ENCODE data around the gene WRAP53.

The WRAP53 gene

DNA sequence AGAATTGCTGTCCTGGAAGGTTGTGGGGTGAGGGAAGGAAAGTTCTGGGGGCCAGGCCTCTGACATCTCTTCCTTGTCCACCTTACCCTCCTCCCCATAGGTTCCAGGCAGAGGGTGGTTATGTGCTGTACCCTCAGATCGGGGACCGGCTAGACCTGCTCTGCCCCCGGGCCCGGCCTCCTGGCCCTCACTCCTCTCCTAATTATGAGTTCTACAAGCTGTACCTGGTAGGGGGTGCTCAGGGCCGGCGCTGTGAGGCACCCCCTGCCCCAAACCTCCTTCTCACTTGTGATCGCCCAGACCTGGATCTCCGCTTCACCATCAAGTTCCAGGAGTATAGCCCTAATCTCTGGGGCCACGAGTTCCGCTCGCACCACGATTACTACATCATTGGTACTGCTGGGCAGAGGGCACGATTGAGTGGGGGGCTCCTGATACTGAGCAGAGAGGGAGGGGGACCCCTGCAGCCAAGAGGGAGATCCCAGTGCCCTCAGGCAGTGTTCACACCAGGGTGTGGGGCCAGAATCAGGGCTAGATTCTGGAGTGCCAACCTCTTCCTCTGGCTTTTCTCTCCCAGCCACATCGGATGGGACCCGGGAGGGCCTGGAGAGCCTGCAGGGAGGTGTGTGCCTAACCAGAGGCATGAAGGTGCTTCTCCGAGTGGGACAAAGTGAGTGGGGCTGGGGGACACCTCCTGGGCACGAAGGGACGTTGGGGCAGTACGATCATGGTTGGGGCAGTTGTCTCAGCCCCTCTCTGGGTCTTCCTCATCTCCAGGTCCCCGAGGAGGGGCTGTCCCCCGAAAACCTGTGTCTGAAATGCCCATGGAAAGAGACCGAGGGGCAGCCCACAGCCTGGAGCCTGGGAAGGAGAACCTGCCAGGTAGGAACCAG lies 19.8 kb downstream of the WRAP53 start:
- Histone ChIP-seq H3K9ac (ENCODE audit: low read length) (no peak overlapping the region), H3K27me3 (ENCODE audit: low read length) (no peaks in the 10 kb centered on the region), H3K27ac (ENCODE audit: low read depth, low read length) (no peak overlapping the region), H4K20me1 (ENCODE audit: low read depth, low read length) (no peaks in the 10 kb centered on the region), H3F3A (ENCODE audit: insufficient read depth) (no peaks in the 10 kb centered on the region), H3K36me3 (ENCODE audit: low read length) (no peaks in the 10 kb centered on the region), H2AFZ (ENCODE audit: low read depth, low read length, severe bottlenecking) (no peak overlapping the region), H3K79me2 (ENCODE audit: insufficient read depth, low read length) (no peaks in the 10 kb centered on the region), H3K9me2 (replicated peaks; ENCODE audit: insufficient read depth, low read length) (no peaks in the 10 kb centered on the region), H3K9me3 (ENCODE audit: insufficient read depth, low read length) (no peaks in the 10 kb centered on the region), H3K4me2 (ENCODE audit: low read depth, low read length, poor library complexity, severe bottlenecking) (no peak overlapping the region), H3K4me3 (ENCODE audit: insufficient read depth, low read length, poor library complexity, severe bottlenecking) (no peak overlapping the region)
- TF ChIP-seq EZH2phosphoT487 (conservative IDR thresholded peaks at IDR 0.05; ENCODE audit: low read length) = no peak
- TF ChIP-seq CTCF (IDR thresholded peaks at IDR 0.05; ENCODE audit: insufficient read depth, low read length, poor library complexity, severe bottlenecking) = no peak

DNA sequence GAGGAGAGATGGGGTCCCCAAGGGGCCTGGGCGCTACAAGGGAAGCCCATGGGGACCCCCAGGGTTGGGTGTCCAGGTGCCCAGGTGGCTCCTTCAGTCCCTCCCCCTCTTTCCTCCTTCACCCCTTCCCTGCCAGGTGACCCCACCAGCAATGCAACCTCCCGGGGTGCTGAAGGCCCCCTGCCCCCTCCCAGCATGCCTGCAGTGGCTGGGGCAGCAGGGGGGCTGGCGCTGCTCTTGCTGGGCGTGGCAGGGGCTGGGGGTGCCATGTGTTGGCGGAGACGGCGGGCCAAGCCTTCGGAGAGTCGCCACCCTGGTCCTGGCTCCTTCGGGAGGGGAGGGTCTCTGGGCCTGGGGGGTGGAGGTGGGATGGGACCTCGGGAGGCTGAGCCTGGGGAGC lies 20.8 kb downstream of the WRAP53 start:
- Histone ChIP-seq H3K27ac (ENCODE audit: low read depth, low read length) (no peak overlapping the region), H3K79me2 (ENCODE audit: insufficient read depth, low read length) (no peaks in the 10 kb centered on the region), H3K4me2 (ENCODE audit: low read depth, low read length, poor library complexity, severe bottlenecking) (no peak overlapping the region), H3K9me3 (ENCODE audit: insufficient read depth, low read length) (no peaks in the 10 kb centered on the region), H2AFZ (ENCODE audit: low read depth, low read length, severe bottlenecking) (no peak overlapping the region), H4K20me1 (ENCODE audit: low read depth, low read length) (no peaks in the 10 kb centered on the region), H3K9ac (ENCODE audit: low read length) (no peak overlapping the region), H3K36me3 (ENCODE audit: low read length) (no peaks in the 10 kb centered on the region), H3K9me2 (replicated peaks; ENCODE audit: insufficient read depth, low read length) (no peaks in the 10 kb centered on the region), H3K27me3 (ENCODE audit: low read length) (no peaks in the 10 kb centered on the region), H3F3A (ENCODE audit: insufficient read depth) (no peaks in the 10 kb centered on the region), H3K4me3 (ENCODE audit: insufficient read depth, low read length, poor library complexity, severe bottlenecking) (no peak overlapping the region)
- no peak for TF ChIP-seq EZH2phosphoT487 (conservative IDR thresholded peaks at IDR 0.05; ENCODE audit: low read length)
- TF ChIP-seq CTCF (IDR thresholded peaks at IDR 0.05; ENCODE audit: insufficient read depth, low read length, poor library complexity, severe bottlenecking) = no peak

DNA sequence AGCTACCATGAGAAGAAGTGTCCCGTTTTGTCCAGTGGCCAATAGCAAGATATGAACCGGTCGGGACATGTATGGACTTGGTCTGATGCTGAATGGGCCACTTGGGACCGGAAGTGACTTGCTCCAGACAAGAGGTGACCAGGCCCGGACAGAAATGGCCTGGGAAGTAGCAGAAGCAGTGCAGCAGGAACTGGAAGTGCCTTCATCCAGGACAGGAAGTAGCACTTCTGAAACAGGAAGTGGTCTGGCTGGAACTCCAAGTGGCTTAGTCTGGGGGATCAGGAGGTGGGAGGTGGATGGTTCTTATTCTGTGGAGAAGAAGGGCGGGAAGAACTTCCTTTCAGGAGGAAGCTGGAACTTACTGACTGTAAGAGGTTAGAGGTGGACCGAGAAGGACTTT lies 22.0 kb downstream of the WRAP53 start:
- H2AFZ ChIP-seq (ENCODE audit: low read depth, low read length, severe bottlenecking) = no peak overlapping the region
- TF ChIP-seq CTCF (IDR thresholded peaks at IDR 0.05; ENCODE audit: insufficient read depth, low read length, poor library complexity, severe bottlenecking) = no peak
- TF ChIP-seq EZH2phosphoT487 (conservative IDR thresholded peaks at IDR 0.05; ENCODE audit: low read length) = no peak
- H3K79me2 ChIP-seq (ENCODE audit: insufficient read depth, low read length) = no peaks in the 10 kb centered on the region
- no peaks in the 10 kb centered on the region for H3K36me3 ChIP-seq (ENCODE audit: low read length)
- no peak overlapping the region for H3K4me3 ChIP-seq (ENCODE audit: insufficient read depth, low read length, poor library complexity, severe bottlenecking)
- no peaks in the 10 kb centered on the region for H3K9me3 ChIP-seq (ENCODE audit: insufficient read depth, low read length)
- no peaks in the 10 kb centered on the region for H3K27me3 ChIP-seq (ENCODE audit: low read length)
- H4K20me1 ChIP-seq (ENCODE audit: low read depth, low read length) = no peaks in the 10 kb centered on the region
- no peaks in the 10 kb centered on the region for H3F3A ChIP-seq (ENCODE audit: insufficient read depth)
- no peak overlapping the region for H3K27ac ChIP-seq (ENCODE audit: low read depth, low read length)
- H3K4me2 ChIP-seq (ENCODE audit: low read depth, low read length, poor library complexity, severe bottlenecking) = no peak overlapping the region
- H3K9me2 ChIP-seq (replicated peaks; ENCODE audit: insufficient read depth, low read length) = no peaks in the 10 kb centered on the region
- no peak overlapping the region for H3K9ac ChIP-seq (ENCODE audit: low read length)
